A673 (cell line): ENCODE measurements around the gene LRIF1.

Source experiments
- EZH2 ChIP-seq: fragments of 200-600 bp; sonication (generic); IDR thresholded peaks from 2 replicates; pipeline ENCODE4 v1.6.1; 2017; ENCODE audit warnings: borderline replicate concordance, low read depth, mild to moderate bottlenecking, mixed read lengths, antibody characterized with exemption, low read length; ENCODE audit not compliant: poor library complexity, severe bottlenecking
- TF ChIP-seq, protein P1 (sequence below): fragments of 300-800, 200-600 bp; sonication (generic); conservative IDR thresholded peaks from 2 replicates; pipeline ENCODE4 v1.5.1; 2017; ENCODE audit warnings: low read depth, mild to moderate bottlenecking, antibody characterized with exemption, low read length, moderate library complexity, mixed read lengths

DNA sequence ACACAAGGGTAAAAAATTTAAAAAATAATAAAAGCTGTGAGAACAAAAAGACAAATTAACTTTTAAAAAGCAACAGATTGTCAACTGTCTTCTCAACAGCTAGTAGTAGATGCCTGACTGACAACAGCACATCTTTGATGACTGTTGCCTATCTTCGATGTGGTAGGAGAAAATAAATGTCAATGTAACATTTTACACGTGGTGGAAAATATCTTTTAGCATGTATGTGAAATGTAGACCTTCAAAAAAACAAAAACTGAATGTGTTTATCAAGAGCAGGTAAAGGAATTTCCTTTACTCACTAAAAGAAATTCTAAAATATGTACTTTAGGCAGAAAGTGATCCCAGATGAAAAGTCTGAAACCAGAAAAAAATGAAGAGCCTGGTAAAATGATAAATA is 47.9 kb downstream of the LRIF1 start:
- TF ChIP-seq, protein P1, sequence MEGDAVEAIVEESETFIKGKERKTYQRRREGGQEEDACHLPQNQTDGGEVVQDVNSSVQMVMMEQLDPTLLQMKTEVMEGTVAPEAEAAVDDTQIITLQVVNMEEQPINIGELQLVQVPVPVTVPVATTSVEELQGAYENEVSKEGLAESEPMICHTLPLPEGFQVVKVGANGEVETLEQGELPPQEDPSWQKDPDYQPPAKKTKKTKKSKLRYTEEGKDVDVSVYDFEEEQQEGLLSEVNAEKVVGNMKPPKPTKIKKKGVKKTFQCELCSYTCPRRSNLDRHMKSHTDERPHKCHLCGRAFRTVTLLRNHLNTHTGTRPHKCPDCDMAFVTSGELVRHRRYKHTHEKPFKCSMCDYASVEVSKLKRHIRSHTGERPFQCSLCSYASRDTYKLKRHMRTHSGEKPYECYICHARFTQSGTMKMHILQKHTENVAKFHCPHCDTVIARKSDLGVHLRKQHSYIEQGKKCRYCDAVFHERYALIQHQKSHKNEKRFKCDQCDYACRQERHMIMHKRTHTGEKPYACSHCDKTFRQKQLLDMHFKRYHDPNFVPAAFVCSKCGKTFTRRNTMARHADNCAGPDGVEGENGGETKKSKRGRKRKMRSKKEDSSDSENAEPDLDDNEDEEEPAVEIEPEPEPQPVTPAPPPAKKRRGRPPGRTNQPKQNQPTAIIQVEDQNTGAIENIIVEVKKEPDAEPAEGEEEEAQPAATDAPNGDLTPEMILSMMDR: no peak
- TF ChIP-seq EZH2: no peak
